NCI-H2196 (cell line): Measurements from ENCODE around the gene KCNIP4.

ENCODE experiments used
- DNase-seq: peaks from one replicate; lab custom pipeline; 2025; ENCODE audit not compliant: unreplicated experiment; lab: John Stamatoyannopoulos, UW

The KCNIP4 gene

GRCh38 chr4:21205821-21206531 lies 742.6 kb downstream of the KCNIP4 start:
- no peak for DNase-seq

GRCh38 chr4:21203416-21203815 lies 745.2 kb downstream of the KCNIP4 start:
- DNase-seq = no peak

- no peak for DNase-seq
Measured at GRCh38 chr4:21202959-21203358, 745.6 kb downstream of the KCNIP4 start.

DNA sequence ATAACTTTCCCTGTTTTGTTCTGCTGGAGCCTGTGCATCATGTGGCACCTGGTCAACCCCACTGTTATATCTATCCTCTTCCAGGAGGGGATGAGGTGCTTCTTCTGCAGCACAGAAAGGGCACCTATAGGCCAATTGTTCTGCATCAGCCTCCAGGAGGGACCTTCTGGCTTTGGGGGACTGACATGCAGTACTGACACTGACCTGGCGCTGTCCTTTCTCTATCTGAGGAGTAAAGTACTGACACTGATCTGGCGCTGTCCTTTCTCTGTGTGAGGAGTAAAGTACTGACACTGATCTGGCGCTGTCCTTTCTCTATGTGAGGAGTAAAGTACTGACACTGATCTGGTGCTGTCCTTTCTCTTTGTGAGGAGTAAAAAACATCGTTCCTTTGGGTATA lies 749.9 kb downstream of the KCNIP4 start:
- no peak for DNase-seq

DNA sequence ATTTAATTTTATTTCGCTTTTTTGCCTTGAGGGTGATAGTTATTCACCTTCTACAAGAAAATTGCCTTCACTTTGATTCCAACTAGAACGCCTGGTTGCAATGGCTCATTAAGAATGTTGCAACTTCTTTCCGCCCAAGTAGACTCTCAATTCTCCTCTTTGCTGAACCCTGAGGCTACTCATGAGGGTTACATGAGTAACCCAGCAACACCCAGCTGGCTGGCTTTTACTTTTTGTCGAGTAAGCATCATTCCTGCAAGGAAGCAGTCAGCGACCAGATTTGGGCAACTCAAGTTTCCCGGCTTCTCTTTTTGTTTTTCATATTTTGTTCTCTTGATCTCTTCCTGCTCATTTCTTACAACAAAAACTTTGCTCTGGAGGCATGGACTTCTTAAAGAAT lies 752.9 kb downstream of the KCNIP4 start:
- no peak for DNase-seq

- no peak for DNase-seq
Measured at GRCh38 chr4:21192367-21192766, 756.2 kb downstream of the KCNIP4 start.

- DNase-seq = no peak
Measured at GRCh38 chr4:21191317-21191716, 757.3 kb downstream of the KCNIP4 start.

- no peak for DNase-seq
Measured at GRCh38 chr4:21184788-21185187, 763.8 kb downstream of the KCNIP4 start.

- DNase-seq = no peak
Measured at GRCh38 chr4:21181716-21182115, 766.9 kb downstream of the KCNIP4 start.

- DNase-seq = no peak
Measured at GRCh38 chr4:21177871-21178270, 770.7 kb downstream of the KCNIP4 start.

- DNase-seq = no peak
Measured at GRCh38 chr4:21177092-21177491, 771.5 kb downstream of the KCNIP4 start.

DNA sequence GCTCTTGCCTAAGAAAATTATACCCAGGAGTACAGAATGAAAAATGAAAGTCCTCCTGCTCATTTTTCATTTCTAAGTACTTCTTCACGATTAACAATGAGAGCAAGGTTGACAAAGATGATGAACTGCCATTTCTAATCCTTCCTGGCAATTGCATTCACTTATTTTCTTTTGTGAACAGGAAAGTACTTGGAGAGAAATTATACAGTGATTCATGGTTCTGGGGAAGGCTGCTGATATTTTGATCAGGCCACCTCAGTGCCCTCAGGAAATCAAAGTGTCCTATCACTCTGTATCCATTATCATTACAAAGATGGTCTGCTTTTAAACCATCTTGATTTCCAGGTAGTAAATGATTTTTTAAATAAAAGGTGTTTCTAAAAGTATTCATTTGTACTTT lies 780.9 kb downstream of the KCNIP4 start:
- no peak for DNase-seq

- no peak for DNase-seq
Measured at GRCh38 chr4:21155367-21155766, 793.2 kb downstream of the KCNIP4 start.

GRCh38 chr4:21139327-21139726 lies 809.2 kb downstream of the KCNIP4 start:
- DNase-seq = no peak

GRCh38 chr4:21136051-21136630 lies 812.4 kb downstream of the KCNIP4 start:
- no peak for DNase-seq

DNA sequence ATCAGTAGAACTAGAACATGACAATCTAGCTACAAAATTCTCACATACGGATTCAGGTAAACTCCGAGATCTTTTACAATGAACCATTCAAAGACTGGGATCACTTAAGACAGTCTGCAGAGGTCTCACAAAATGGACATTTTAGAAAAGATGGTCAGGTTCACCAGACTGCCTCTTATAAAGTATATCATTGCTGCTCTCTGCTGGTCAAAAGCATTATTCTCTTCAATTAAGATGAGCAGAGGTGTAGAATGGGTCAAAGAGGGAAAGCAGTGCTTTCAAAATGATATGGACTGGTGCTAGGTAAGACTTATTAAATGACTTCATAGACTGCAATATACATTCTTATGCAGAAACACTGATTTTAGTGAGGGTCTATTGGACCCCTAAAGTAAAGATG lies 813.6 kb downstream of the KCNIP4 start:
- no peak for DNase-seq

- DNase-seq = no peak
Measured at GRCh38 chr4:21130606-21131005, 818.0 kb downstream of the KCNIP4 start.

DNA sequence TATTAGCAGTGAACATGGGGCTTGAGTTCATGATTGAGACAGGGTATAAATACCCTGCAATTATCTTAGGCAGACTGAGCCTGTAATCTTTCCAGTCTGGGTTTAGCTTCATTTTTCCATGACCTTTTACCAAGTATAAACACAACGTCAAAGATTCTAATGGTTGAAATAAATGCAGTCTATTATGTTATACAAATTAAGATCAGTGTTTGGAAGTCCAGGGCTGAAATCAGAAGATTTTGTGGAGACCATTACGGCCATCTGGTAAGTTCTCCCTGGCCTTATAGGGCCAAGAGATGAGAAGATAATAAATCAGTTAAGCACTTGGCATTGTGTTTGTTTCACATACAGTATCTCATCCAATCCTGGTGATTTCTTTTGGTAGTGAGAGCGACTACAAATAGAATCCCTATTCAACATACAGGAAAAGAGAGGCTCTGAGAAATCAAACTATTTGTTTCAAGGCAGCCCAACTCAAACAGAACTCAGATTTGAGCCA lies 822.5 kb downstream of the KCNIP4 start:
- DNase-seq = no peak

DNA sequence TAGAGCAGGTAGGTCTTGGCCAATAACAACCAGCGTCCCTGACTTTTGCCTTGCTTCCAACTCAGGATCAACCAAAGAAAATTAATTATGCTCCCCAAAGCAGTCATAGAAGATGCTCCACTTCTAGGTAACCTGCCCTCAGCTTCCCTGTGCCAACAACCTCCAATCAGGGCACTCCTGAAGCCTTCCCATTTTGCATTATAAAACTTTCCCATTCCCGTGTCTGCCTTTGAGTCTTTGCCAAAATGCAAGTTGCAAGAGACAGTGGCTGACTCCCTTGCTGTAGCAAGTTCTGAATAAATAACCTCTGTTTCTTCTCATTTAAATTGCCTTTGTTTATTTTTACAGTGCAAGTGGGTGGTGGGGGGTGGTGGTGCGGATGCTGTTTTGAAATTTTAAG lies 830.3 kb downstream of the KCNIP4 start:
- DNase-seq = no peak

GRCh38 chr4:21117541-21118180 lies 830.9 kb downstream of the KCNIP4 start:
- no peak for DNase-seq

GRCh38 chr4:21113496-21114223 lies 834.9 kb downstream of the KCNIP4 start:
- no peak for DNase-seq

DNA sequence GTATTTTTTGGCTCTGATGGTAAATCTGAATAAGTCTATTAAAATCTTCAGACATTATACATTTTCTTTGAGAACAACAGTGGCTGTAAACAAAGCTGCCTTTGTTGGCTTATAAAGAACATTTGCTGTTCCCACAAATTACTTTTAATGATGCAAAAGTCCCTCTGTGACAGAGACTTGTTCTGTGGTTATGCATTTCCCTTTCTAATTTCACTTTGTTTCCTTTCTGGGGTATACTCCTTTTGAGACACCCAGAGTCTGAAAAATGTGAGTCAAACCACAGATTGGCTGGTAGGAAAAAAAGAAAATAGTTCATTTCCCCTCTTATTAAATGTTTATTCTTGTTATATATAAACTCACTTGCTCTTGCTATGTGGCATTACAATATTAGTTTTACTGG lies 845.9 kb downstream of the KCNIP4 start:
- no peak for DNase-seq
